HG03520 (cell line): ENCODE results near the gene IGSF9.

Experiments
- ATAC-seq: cut with Tn5 transposase; IDR thresholded peaks from one replicate; pipeline ENCODE4 v1.9.1; 2021; ENCODE audit warnings: mild to moderate bottlenecking, moderate library complexity; ENCODE audit not compliant: unreplicated experiment

Gene IGSF9

GRCh38 chr1:159879136-159879535 is 66.3 kb downstream of the IGSF9 start:
- ATAC-seq, result no peak

DNA sequence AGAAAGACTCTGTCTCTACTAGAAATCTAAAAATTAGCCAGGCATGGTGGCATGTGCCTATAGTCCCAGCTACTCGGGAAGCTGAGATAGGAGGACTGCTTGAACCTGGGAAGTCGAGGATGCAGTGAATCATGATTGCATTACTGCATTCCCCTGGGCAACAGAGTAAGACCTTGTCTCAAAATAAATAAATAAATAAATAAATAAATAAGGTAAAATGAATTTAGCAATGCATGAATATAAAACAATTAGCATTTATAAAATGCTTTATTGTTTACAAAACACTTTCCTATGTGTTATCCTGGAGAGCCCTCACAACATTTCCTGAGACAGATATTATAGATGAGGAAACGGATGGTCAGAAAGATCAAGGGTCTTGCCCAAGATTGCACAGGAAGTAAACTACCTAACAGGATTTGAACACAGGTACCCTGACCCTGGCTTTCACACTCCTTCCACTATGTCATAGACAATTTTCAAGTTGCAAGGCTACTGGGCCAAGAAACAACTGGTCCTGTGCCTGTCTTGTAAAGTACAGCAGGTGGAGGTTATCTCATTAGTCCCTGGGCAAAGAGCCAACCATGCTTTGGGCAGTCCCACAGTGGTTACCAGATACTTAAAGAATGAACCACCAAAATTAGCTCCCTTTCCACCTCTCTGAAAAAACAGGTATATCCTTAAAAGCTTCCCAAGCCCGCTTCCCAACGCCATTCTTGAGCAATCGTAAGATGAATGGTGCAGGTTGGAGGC is 67.5 kb downstream of the IGSF9 start:
- no peak for ATAC-seq
